Gastroesophageal sphincter (tissue), 4 donors: Measurements from ENCODE around the gene PPM1L. TPM values are rescaled to one million over a fixed set of nuclear protein-coding genes. Genes with fewer than 3 reads are reported as not detected.
"Not testable (repeated sequence)": the region's sequence is repeated elsewhere in the genome, so short reads cannot be mapped to it uniquely, and the experiment has no call there.

Source experiments
- ATAC-seq: fragments of 150-250 bp; one replicate; pipeline ENCODE4 v1.9.1; 2016; ENCODE audit warnings: mild to moderate bottlenecking, moderate library complexity
- H3K27ac ChIP-seq, 4 donors: fragments of 200-600 bp; sonication (generic) in 3 of 4; 1 replicate in 3 of 4; 2 replicates in 1 of 4; pipeline ENCODE4 v1.5.1; 2016 to 2019
- H3K27me3 ChIP-seq: fragments of 200-600 bp; sonication (generic); one replicate; pipeline ENCODE4 v1.5.1; 2019
- H3K36me3 ChIP-seq, 2 donors: fragments of 200-600 bp; sonication (generic); one replicate each; pipeline ENCODE4 v1.5.1; 2019; ENCODE audit warnings: control low read depth in 1 of 2
- H3K4me1 ChIP-seq, 3 donors: fragments of 200-600 bp; sonication (generic); 1 replicate in 2 of 3; 2 replicates in 1 of 3; pipeline ENCODE4 v1.5.1; 2016 to 2019; ENCODE audit warnings: control low read depth in 2 of 3
- H3K4me3 ChIP-seq, 2 donors: fragments of 200-600 bp; sonication (generic); one replicate each; pipeline ENCODE4 v1.5.1; 2019; ENCODE audit warnings: mild to moderate bottlenecking in 1 of 2, moderate library complexity in 1 of 2
- H3K9me3 ChIP-seq, 3 donors: fragments of 200-600 bp; sonication (generic); one replicate each; pipeline ENCODE4 v1.5.1; 2017 to 2019; ENCODE audit warnings: control low read depth in 2 of 3
- CTCF ChIP-seq, 4 experiments: fragments of 200-600 bp in 2 of 4; fragments of 450-650 bp in 2 of 4; sonication (generic) in 1 of 4; IDR thresholded peaks; one replicate each; pipeline ENCODE4 v1.5.1; 2017 to 2019; ENCODE audit warnings: antibody characterized with exemption in 4 of 4, mild to moderate bottlenecking in 2 of 4, moderate library complexity in 2 of 4
- EP300 ChIP-seq: sonication (generic); formaldehyde crosslinking; IDR thresholded peaks from one replicate; pipeline ENCODE4 v1.6.1; 2017; ENCODE audit warnings: antibody characterized with exemption, mild to moderate bottlenecking
- POLR2A ChIP-seq, 2 donors: fragments of 450-650 bp; IDR thresholded peaks; one replicate each; pipeline ENCODE4 v1.6.1; 2017; ENCODE audit warnings: antibody characterized with exemption in 2 of 2, mild to moderate bottlenecking in 2 of 2, moderate library complexity in 1 of 2
- POLR2AphosphoS5 ChIP-seq: sonication (generic); formaldehyde crosslinking; IDR thresholded peaks from one replicate; pipeline ENCODE4 v1.6.1; 2017; ENCODE audit warnings: antibody characterized with exemption
- WGBS, 2 donors: methylation state at CpG; one replicate each; pipeline ENCODE4 v1.1.5; 2018; ENCODE audit warnings: low coverage in 1 of 2; 5-methylcytosine and 5-hydroxymethylcytosine counted together
- total RNA-seq, 4 donors: library from RNA; depleted of rRNA; stranded (reverse); fragments of >200 nt; gene quantifications; one replicate each; pipeline ENCODE4 v1.1.0, GENCODE V29; 2016

PPM1L gene
- 10 to 100 TPM; 47.4 to 93.1 (median 60.6) TPM for total RNA-seq

GRCh38 chr3:160755776-160756304 is at the start of gene PPM1L:
Gene PPM1L (plus strand): TSS chr3:160756231.
- peak; percentile 34 for ATAC-seq
- peaks cover 0 to 46% (median 0%) of the 10 kb centered on the region in 3 donors for H3K4me1 ChIP-seq
- H3K4me3 ChIP-seq = peak within 1 kb of the TSS; percentile 78 to 91
- peak; percentile 35 for TF ChIP-seq POLR2AphosphoS5
- TF ChIP-seq EP300 = no peak
- no peak for TF ChIP-seq POLR2A (IDR thresholded peaks at IDR 0.05)
- H3K9me3 ChIP-seq = no peaks in the 10 kb centered on the region
- H3K27me3 ChIP-seq = no peaks in the 10 kb centered on the region
- no peaks in the 10 kb centered on the region for H3K36me3 ChIP-seq
- peak within 1 kb of the TSS; percentile 80 to 96 (median 96) for H3K27ac ChIP-seq
- no CpG with 5 or more reads among the region's 64 CpGs for WGBS, 2 donors

- Histone ChIP-seq H3K4me1 (peaks cover 0 to 5% (median 0%) of the 10 kb centered on the region in 3 donors), H3K36me3 (no peaks in the 10 kb centered on the region), H3K27me3 (peaks cover 4% of the 10 kb centered on the region), H3K9me3 (no peaks in the 10 kb centered on the region), H3K4me3 (no peak overlapping the region), H3K27ac (no peak overlapping the region)
- no peak for TF ChIP-seq POLR2A (IDR thresholded peaks at IDR 0.05)
- TF ChIP-seq CTCF (IDR thresholded peaks at IDR 0.05) = peak; percentile 44 to 70 (median 66)
- no peak for TF ChIP-seq POLR2AphosphoS5
- no peak for TF ChIP-seq EP300
- no peak for ATAC-seq
- 22 to 23% methylated on average over 4 of the region's 4 CpGs for WGBS, 2 donors
These were observed 48.7 kb upstream of the PPM1L start for GRCh38 chr3:160707187-160707794.

GRCh38 chr3:160709477-160710182 is 46.4 kb upstream of the PPM1L start:
- no peak overlapping the region for H3K27ac ChIP-seq
- no peaks in the 10 kb centered on the region for H3K9me3 ChIP-seq
- TF ChIP-seq POLR2A (IDR thresholded peaks at IDR 0.05) = no peak
- no peak for TF ChIP-seq CTCF (IDR thresholded peaks at IDR 0.05)
- TF ChIP-seq EP300 = no peak
- TF ChIP-seq POLR2AphosphoS5 = no peak
- H3K4me3 ChIP-seq = no peak overlapping the region
- H3K27me3 ChIP-seq = peaks cover 4% of the 10 kb centered on the region
- peaks cover 0 to 5% (median 0%) of the 10 kb centered on the region in 3 donors for H3K4me1 ChIP-seq
- H3K36me3 ChIP-seq = no peaks in the 10 kb centered on the region
- WGBS, 2 donors = 89 to 100% methylated on average over 2 to 3 of the region's 3 CpGs
- ATAC-seq = no peak

- not testable (repeated sequence) for H3K9me3 ChIP-seq, H3K36me3 ChIP-seq, H3K27me3 ChIP-seq, ATAC-seq, H3K27ac ChIP-seq, H3K4me3 ChIP-seq, H3K4me1 ChIP-seq
- 94 to 96% methylated on average over 3 of the region's 3 CpGs for WGBS, 2 donors
These were observed 42.9 kb upstream of the PPM1L start for GRCh38 chr3:160713144-160713543.

- WGBS, 2 donors = 100% methylated on average over 1 of the region's 11 CpGs; no CpG with 5 or more reads in 1 of the 2 donors
- Histone ChIP-seq H3K4me3 (no peak overlapping the region), H3K4me1 (no peaks in the 10 kb centered on the region), H3K27ac (no peak overlapping the region), H3K36me3 (no peaks in the 10 kb centered on the region), H3K27me3 (no peaks in the 10 kb centered on the region), H3K9me3 (no peaks in the 10 kb centered on the region)
- no peak for TF ChIP-seq POLR2A (IDR thresholded peaks at IDR 0.05)
- no peak for TF ChIP-seq CTCF (IDR thresholded peaks at IDR 0.05)
- TF ChIP-seq POLR2AphosphoS5 = no peak
- no peak for TF ChIP-seq EP300
- ATAC-seq = no peak
These were observed 36.3 kb upstream of the PPM1L start for GRCh38 chr3:160719710-160720109.
